Measurements from ENCODE around the gene WSCD2.

The WSCD2 gene

DNA sequence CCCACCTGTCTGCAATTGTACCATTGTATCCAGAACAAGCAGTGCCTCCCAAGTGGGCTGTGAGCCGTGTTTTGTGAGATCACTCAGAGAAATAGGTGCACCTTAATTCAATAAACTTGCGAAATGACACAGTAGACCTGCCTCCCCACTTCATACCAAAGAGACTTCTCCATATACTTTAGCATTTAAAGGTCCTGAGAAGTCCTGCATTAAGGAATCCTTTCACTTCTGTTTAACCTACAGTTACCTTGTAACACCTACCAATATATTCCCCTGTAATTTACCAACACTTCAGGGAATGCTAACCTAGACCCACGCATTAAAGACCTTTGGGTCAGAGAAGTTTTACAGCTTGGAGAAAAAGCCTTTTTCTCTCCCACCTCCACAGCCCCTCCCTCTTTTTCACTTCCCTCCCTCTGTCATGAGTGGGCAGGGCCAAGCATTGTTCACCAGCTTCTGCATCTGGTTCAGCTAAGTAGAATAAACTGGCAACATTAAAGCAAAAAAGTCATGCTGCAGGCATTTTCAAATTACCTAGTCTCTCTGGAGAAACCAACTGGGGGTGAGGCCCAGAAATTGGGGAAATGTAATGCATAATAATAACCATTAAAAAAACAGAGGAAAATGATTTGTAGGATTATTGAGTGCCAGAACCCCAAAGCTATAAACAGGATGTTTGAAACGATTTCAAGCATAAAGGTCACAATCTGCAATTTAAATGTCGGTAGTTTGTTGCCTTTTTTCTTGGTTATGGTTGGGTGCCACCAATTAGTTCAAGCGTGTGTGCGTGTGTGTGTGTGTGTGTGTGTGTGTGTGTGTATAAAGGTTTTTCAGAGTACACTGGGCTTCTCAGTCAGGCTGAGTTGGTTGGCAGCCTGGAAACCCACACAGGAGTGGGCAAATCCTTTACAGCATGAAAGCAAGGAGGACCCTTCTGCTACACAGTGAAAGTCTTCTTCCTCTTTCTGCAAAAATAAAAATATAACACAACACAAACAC lies 13.7 kb upstream of the WSCD2 start:
- H3K4me1 Mint-ChIP-seq, result no peaks in the 10 kb centered on the region
- no peak overlapping the region for H3K27ac Mint-ChIP-seq (ENCODE audit: low read depth)
- H3K4me3 Mint-ChIP-seq, result no peak overlapping the region
- peaks cover 67% of the 10 kb centered on the region for H3K27me3 Mint-ChIP-seq
- ATAC-seq (replicated peaks; ENCODE audit: extremely low read depth, poor library complexity, severe bottlenecking) (no peak), DNase-seq (ENCODE audit: low spot score in 2 of 2) (no peak)
- H3K9me3 Mint-ChIP-seq, result no peaks in the 10 kb centered on the region
- no peaks in the 10 kb centered on the region for H3K36me3 Mint-ChIP-seq (ENCODE audit: insufficient read depth)

DNA sequence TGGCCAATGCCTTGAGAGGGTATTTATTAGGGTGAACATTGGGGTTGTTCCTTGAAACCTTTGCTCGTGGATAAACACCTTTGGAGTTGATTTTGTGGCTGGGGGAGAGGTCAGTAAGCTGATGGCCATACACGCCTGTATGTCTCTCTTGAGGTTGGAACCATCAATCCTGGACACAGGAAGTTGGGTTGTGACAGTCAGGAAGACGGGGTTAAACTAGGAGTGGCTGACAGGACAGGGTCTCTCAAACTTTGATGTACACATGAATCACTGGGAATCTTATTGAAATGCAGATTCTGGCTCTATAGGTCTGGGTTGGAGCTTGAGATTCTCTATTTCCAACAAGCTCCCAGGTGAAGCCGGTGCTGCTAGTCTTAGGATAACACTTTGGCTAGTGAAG lies 12.8 kb upstream of the WSCD2 start:
- H3K4me1 Mint-ChIP-seq, result no peaks in the 10 kb centered on the region
- no peak overlapping the region for H3K27ac Mint-ChIP-seq (ENCODE audit: low read depth)
- peaks cover 67% of the 10 kb centered on the region for H3K27me3 Mint-ChIP-seq
- no peak for ATAC-seq (replicated peaks; ENCODE audit: extremely low read depth, poor library complexity, severe bottlenecking)
- no peak for DNase-seq (ENCODE audit: low spot score in 2 of 2)
- no peaks in the 10 kb centered on the region for H3K36me3 Mint-ChIP-seq (ENCODE audit: insufficient read depth)
- no peak overlapping the region for H3K4me3 Mint-ChIP-seq
- no peaks in the 10 kb centered on the region for H3K9me3 Mint-ChIP-seq

DNA sequence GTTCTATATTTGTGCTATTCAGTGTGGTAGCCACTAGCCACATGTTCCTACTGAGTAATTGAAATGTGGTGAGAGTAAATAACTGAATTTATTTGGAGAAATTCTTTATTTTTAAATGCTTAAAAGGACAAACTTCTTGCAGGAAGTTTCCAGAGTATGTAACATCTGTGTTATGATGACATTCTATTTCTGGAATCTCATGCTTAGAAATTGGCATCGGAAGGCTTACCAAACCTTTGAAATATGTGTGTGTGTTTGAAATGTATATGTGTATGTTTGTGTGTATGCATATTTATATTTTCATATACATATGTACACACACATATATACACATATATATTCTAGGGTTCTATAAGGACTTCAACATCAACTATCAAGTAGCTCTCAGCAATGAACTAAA lies 12.4 kb upstream of the WSCD2 start:
- H3K9me3 Mint-ChIP-seq, result no peaks in the 10 kb centered on the region
- H3K36me3 Mint-ChIP-seq (ENCODE audit: insufficient read depth), result no peaks in the 10 kb centered on the region
- no peak for ATAC-seq (replicated peaks; ENCODE audit: extremely low read depth, poor library complexity, severe bottlenecking)

DNA sequence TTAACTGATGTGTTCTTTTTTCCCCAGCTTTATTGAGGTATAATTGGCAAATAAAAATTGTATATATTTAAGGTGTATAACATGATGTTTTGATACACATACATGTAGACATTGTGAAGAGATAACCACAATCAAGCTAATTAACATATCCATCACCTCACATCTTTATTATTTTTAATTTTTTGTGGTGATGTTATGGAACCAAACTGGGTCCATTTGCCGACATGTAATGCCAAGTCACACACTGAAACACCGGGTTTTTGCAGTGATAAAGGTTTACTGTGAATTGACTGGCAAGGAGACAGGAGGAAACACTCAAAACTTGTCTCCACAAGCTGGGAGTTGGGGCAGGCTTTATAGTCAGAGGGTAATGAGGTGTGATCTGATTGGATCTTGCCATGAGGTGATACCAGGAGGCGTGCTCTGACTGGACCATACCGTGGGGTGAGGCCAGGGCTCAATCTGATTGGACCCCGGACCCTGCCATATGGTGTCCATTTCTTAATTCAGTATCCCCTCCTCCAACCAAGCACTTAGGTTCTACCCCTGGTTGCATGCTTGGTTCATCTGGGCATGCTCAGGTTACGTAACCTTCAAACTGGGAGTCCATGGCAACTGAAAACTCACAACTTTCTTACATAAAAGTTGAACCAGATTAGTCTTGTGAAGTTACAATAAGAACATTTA lies 11.8 kb upstream of the WSCD2 start:
- Mint-ChIP-seq H3K27ac (ENCODE audit: low read depth) (no peak overlapping the region), H3K27me3 (peaks cover 59% of the 10 kb centered on the region), H3K4me1 (no peaks in the 10 kb centered on the region), H3K36me3 (ENCODE audit: insufficient read depth) (no peaks in the 10 kb centered on the region), H3K9me3 (no peaks in the 10 kb centered on the region), H3K4me3 (no peak overlapping the region)
- no peak for DNase-seq (ENCODE audit: low spot score in 2 of 2)
- no peak for ATAC-seq (replicated peaks; ENCODE audit: extremely low read depth, poor library complexity, severe bottlenecking)

More for the DNA sequence above, 12.4 kb upstream of the WSCD2 start:
- Mint-ChIP-seq H3K27ac (ENCODE audit: low read depth) (no peak overlapping the region), H3K4me3 (no peak overlapping the region), H3K27me3 (peaks cover 64% of the 10 kb centered on the region), H3K4me1 (no peaks in the 10 kb centered on the region)
- no peak for DNase-seq (ENCODE audit: low spot score in 2 of 2)

DNA sequence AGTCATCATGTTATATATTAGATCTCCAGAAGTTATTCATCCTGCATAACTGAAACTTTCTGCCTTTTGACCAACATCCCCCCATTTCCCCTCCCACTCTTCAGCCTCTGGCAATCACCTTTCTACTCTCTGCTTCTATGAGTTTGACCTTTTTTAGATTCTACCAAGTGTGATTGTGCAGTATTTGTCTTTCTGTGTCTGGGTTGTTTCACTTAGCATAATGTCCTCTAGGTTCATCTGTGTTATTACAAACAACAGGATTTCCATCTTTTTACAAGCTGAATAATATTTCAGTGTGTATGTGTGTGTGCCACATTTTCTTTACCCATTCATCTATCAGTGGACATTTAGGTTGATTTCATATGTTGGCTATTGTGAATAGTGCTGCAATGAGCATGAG lies 11.2 kb upstream of the WSCD2 start:
- Mint-ChIP-seq H3K9me3 (no peaks in the 10 kb centered on the region), H3K4me1 (no peaks in the 10 kb centered on the region), H3K27ac (ENCODE audit: low read depth) (no peak overlapping the region), H3K27me3 (peaks cover 59% of the 10 kb centered on the region), H3K4me3 (no peak overlapping the region), H3K36me3 (ENCODE audit: insufficient read depth) (no peaks in the 10 kb centered on the region)
- ATAC-seq (replicated peaks; ENCODE audit: extremely low read depth, poor library complexity, severe bottlenecking) (no peak), DNase-seq (ENCODE audit: low spot score in 2 of 2) (no peak)

DNA sequence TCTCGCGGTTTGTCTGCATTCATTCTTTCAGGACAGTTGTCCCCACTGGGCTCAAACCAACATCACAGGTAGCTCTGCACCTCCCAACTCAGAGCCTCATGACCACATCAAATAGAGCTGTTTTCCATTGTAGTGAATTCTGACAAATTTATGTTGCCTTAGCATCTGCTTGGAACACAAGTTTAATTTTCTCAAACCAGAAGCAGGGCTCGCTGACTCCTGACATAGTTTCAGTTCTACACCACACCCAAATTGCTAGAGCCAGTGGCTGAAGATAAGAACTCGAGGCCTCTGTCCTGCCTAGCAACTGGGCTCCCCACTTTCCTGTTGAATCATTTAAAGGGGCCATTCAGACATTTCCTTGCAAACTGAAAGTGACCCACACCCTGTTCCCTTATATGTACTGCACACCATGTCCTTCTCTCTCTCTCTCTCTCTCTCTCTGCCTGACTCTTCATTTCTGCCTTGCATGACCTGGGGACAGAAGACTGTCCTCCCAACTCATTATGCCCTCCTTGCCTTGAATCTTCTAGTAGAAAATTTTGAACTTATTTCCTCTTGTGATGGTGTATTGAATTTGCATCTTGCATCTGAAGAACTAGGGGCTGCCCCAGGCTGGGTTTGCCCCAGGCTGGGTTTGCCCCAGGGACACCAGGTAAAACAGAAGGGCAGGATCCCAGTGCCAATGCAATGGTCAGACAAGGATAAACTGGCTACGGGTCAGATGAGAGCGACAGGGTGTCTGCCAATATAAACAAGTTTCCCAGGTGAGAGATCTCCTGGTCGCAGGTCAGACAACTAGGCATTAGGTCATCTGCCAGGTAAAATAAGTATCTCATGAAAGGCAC lies 9.7 kb upstream of the WSCD2 start:
- DNase-seq (ENCODE audit: low spot score in 2 of 2) (no peak), ATAC-seq (replicated peaks; ENCODE audit: extremely low read depth, poor library complexity, severe bottlenecking) (no peak)
- Mint-ChIP-seq H3K36me3 (ENCODE audit: insufficient read depth) (no peaks in the 10 kb centered on the region), H3K9me3 (no peaks in the 10 kb centered on the region), H3K27ac (ENCODE audit: low read depth) (no peak overlapping the region), H3K4me1 (no peaks in the 10 kb centered on the region), H3K27me3 (peaks cover 52% of the 10 kb centered on the region), H3K4me3 (no peak overlapping the region)

DNA sequence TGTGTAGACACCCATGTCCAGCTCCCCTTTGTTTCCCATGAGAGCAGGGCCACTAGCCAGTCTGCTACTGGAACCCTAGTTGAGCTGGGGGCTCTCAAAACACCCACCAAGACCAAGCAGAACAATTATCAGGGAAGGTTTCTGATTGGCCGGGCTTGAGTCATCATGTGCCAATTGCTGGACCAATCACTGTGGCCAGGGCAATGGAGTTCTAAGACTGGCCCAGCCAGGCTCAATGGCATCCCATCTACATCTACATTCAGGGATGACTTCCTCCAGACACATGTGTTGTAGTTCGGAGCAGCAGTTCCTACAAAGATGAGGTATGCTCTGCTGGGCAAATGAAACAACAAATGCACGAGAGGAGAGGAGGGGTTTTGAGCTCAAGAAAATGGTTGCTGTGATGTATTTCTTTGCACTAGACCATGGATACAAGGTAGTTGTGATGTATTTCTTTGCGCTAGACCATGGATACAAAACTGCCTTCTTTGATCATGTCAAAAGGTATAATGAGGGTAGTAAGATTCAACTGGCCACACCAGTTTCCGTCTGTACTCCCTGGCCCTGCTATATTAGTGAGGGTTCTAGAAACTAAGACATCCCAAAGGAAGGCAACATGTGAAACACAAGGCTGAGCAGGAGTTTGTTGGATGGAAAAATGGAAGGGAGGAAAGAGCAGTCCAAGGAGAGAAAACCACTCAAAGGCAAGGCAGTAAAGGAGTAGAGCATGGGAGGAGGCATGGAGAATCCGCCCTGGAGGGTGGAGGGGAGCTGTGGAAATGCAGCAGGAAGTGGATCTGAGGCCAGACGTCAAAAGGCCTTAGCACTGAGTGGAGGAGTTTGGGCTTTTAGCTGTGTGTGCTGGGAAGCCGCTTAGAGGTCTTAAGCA lies 8.9 kb upstream of the WSCD2 start:
- Mint-ChIP-seq H3K9me3 (no peaks in the 10 kb centered on the region), H3K4me3 (no peak overlapping the region), H3K27me3 (peaks cover 52% of the 10 kb centered on the region), H3K27ac (ENCODE audit: low read depth) (no peak overlapping the region), H3K36me3 (ENCODE audit: insufficient read depth) (no peaks in the 10 kb centered on the region), H3K4me1 (no peaks in the 10 kb centered on the region)
- ATAC-seq (replicated peaks; ENCODE audit: extremely low read depth, poor library complexity, severe bottlenecking) (no peak), DNase-seq (ENCODE audit: low spot score in 2 of 2) (no peak)

DNA sequence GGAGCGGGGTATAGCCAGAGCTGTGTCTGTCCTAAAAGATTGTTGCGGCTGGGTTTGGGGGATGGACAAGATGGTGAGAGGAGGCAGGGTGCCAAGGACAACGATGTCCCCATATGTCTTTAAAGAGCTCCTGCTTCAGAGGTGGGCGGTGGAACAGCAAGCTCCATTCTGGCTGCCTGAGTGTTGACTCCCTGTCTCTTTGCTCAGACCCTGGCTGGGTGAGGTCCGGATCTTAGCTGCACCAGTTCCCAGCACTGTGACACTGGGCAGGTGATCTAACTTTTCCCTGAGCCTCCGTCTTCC lies 8.3 kb upstream of the WSCD2 start:
- Mint-ChIP-seq H3K4me3 (no peak overlapping the region), H3K4me1 (no peaks in the 10 kb centered on the region), H3K27me3 (peaks cover 58% of the 10 kb centered on the region), H3K27ac (ENCODE audit: low read depth) (no peak overlapping the region), H3K9me3 (no peaks in the 10 kb centered on the region), H3K36me3 (ENCODE audit: insufficient read depth) (no peaks in the 10 kb centered on the region)
- ATAC-seq (replicated peaks; ENCODE audit: extremely low read depth, poor library complexity, severe bottlenecking) (no peak), DNase-seq (ENCODE audit: low spot score in 2 of 2) (no peak)

DNA sequence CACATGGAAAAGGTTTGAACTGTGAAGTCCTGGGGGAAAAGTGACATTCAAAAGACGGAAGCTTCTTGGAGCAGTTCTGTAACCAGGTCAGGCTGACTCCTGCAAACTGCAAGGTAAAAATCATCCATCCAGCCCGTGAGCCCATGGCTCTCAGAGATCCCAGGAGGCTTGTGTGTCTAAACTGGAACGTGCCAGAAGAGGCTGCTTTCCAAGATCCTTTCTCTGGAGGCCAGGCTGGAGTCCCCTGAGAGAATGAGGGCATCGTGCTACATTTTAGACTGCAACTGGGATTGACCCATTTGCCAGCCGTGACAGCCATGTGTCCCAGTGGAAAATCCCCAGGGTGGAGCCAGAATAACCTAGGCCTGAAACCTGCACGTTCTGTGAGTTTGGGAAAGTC lies 7.8 kb upstream of the WSCD2 start:
- Mint-ChIP-seq H3K27ac (ENCODE audit: low read depth) (no peak overlapping the region), H3K27me3 (peaks cover 63% of the 10 kb centered on the region), H3K36me3 (ENCODE audit: insufficient read depth) (no peaks in the 10 kb centered on the region)

DNA sequence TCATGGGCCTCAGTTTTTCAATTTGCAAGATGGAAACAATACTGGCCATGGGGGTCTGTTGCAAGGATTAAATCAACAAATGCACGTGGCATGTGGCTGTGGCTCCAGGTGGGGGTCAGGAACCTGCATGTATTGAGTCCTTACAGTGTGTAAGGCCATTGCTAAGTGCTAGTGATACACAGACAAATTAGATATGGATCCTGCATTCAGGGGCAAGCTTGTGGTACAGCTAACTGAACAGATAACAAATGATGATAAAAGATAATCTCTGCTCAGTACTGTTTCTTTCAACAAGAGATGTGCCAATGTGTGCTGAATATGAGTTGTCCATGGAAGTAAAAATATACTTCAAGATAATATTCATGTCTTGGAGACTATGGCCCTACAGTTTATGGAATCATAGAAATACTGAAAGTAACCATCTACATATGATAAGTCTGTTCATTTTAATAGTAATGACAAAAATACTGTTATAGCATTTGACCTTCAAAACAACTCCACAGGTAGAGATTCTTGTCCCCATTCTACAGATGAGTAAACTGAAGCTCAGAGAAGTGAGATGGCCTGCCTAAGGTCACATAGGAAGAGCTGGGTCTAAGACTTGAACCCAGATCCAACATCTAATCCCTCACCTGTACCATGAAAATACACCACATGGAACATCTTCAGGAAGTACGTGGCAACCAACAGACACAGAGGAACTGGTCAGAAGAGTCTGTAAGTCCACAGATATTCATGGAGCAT lies 7.2 kb upstream of the WSCD2 start:
- Mint-ChIP-seq H3K9me3 (no peaks in the 10 kb centered on the region), H3K27ac (ENCODE audit: low read depth) (no peak overlapping the region), H3K27me3 (peaks cover 68% of the 10 kb centered on the region), H3K4me1 (no peaks in the 10 kb centered on the region), H3K36me3 (ENCODE audit: insufficient read depth) (no peaks in the 10 kb centered on the region), H3K4me3 (no peak overlapping the region)
- DNase-seq (ENCODE audit: low spot score in 2 of 2) (no peak), ATAC-seq (replicated peaks; ENCODE audit: extremely low read depth, poor library complexity, severe bottlenecking) (no peak)

More for the DNA sequence above, 7.8 kb upstream of the WSCD2 start:
- Mint-ChIP-seq H3K9me3 (no peaks in the 10 kb centered on the region), H3K4me3 (no peak overlapping the region), H3K4me1 (no peaks in the 10 kb centered on the region)
- no peak for ATAC-seq (replicated peaks; ENCODE audit: extremely low read depth, poor library complexity, severe bottlenecking)
- no peak for DNase-seq (ENCODE audit: low spot score in 2 of 2)

DNA sequence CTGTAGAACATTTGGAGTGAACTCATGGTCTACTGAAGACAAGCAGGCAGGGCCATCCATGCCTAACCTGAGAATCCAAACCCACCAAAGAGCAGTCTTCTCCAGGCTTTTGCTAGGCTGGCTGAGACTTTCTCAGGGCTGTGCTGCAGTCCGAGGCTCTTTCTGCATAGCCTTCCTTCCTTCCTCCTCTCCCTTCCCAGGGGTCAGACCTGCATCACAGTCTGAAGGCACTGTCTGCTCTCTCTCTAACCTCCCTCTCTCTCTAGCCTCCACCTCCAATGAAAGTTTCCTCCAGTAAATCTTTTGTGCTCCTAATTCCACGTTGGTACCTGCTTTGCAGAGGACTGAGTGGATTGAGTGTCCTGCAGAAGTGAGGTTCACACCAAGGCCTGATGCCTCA lies 6.4 kb upstream of the WSCD2 start:
- ATAC-seq (replicated peaks; ENCODE audit: extremely low read depth, poor library complexity, severe bottlenecking) (no peak), DNase-seq (ENCODE audit: low spot score in 2 of 2) (no peak)
- Mint-ChIP-seq H3K36me3 (ENCODE audit: insufficient read depth) (no peaks in the 10 kb centered on the region), H3K4me1 (no peaks in the 10 kb centered on the region), H3K4me3 (no peak overlapping the region), H3K27me3 (peaks cover 74% of the 10 kb centered on the region), H3K27ac (ENCODE audit: low read depth) (no peak overlapping the region), H3K9me3 (no peaks in the 10 kb centered on the region)
